K562 (cell line): ENCODE data around the gene CXCL5.

Source experiments
- MAFF ChIP-seq: IDR thresholded peaks from 2 replicates; pipeline ENCODE4 v1.6.1; 2012; ENCODE audit warnings: low read length, improper control_type of control experiment
- MTF1 ChIP-seq: fragments of 250-450 bp; sonication (Bioruptor Pico); IDR thresholded peaks from 2 replicates; pipeline ENCODE4 v1.9.0; 2021; ENCODE audit warnings: moderate library complexity, mild to moderate bottlenecking, inconsistent platforms, borderline replicate concordance

DNA sequence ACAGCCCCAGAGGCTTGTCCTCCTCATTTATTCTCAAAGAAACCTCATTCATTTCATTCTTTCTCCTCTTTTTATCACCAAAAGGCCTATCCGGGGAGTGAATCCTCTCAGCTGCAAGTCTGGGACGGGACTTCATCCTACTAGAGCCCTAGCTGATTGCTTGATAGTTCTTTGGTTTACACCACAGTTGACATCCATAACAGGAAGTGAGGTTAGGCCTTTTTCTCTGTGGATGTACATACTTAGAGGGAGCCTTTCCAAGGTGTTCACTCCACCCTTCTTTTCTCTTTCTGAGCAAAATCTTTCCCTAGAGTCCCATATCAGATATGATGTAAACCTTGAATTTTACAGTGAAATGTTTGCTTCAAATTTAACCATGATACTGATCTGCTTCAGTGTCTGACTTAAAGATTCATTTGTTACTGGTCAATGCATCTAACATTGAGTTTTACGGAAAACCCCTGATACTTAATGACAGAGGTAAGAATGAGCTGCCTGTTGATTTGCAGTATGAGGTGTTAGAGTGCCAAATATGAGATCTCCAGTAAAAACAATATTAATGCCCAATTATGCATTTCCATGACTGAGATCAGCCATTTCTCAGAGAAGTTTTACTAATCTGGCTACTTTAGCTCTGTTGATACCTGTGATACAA is 16.8 kb upstream of the CXCL5 start:
- TF ChIP-seq MTF1 (CRISPR knock-in tag) (no peak), MAFF (no peak)
